NAMALWA (cell line): Measurements from ENCODE around the gene HOXC10.

Experiments used
- DNase-seq: peaks from one replicate; pipeline ENCODE4 v3.0.0-alpha.2; 2015; ENCODE audit warnings: low spot score

HOXC10 gene

DNA sequence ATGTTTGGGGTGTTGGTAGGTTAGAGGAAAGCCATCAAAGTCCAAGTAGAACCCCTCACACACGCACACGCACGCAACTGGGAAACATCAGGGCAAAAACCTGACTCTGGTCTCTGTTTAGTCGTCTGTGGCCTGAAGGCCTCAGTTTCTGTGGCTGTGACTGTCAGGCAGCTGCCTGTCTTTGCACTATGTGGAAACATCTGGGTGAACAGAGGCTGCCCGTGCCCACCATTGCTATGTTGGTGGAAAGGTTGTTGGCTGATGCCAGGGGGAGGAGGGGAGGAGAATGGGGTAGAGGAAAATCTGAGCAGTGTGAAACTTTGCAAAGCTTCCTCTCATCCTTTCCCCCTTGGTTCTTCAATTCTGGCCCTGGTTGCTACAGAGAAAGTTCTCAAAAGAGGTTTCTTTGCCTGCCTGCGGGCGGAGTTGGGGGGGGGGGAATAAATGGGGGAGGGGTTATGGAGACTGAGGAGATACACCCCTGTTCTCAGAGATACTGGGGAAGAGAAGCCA is 7.5 kb downstream of the HOXC10 start:
- DNase-seq = no peak

DNA sequence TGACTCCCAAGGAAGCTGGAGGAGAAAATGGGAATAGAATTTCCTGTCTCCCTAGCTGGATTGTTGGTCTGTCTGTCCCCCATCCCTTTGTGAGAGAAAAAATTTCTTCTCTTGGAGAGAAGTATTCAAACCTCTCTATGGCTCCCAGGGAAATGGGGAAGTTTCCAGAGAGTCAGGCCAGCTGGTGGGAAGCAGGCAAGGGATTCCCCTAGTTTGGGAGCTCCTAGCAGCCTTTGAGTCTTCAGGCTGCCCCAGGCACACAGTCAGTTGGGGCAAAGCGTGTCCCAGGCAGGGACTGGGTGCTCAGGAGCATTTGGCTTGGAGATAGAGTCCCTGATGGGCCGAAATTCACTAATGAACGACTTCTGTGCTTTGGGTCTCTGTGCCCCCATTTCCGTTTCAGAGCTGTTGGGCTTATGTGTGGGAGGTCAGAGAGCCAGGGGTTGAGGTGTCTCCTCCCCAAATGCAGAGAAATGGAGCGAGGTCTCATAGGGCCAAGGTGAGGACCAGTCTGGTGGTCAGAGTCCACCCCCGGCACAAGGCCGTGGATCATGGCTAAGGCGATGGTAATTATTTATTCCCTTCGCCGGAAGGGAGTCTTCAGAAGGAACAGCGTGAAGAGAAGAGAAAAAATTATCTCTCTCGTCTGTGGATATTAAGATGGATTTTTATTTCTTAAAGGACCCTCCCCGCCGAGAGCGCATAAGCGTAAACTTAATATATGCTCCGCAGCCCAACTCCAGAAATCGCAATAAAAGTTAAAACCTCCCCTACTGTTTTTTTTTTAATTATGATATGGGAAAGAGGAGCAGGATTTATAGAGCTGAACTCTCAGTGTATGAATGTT is 8.4 kb downstream of the HOXC10 start:
- no peak for DNase-seq

DNA sequence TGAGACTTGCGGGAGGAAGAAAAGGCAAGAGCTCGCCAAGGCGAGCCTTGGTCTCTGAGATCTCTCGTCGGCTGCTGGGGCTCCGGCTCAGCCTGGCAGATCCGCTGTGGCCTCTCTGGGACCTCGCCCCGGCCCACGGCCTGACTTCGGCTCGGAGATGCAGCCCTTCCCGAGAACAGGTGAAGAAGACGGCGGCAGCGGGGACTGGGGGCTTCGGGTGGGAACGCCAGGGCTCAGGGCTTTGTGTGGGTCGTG is 9.0 kb downstream of the HOXC10 start:
- DNase-seq = no peak

DNA sequence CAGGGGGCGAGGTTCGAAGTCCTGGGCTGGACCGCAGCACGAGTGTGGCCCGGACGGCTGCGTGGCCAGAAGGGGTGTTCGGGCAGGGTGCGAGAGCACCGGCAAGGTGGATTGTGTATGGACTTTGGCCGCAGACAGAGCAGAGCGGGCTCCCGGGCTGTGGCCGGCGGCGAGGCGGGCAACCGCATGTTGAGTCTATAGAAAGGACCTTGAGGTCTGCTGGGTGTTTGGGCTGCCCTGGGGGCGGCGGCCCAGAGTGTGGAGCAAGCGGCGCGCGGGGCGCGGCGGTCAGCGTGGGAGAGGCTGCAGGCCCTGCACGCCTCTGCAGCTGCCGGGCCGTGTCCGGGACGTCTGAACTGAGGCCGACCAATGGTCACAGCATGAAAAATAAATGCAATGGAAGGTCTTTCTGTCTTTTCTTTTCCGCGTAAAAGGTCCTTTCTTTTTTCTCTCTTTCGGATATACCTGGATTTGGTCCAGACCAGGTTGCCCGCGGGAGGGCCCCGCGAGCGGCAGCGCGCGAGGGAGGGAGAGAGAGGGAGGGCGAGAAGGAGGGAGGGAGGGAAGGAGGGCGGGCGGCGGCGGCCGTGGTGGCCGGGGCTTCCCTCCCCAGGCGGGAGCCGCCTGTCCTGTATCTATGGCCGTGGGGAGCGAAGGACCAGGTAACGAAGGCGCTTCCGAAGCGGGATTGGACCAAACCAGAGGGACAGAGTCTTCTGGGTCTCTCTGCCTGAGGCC is 9.5 kb downstream of the HOXC10 start:
- DNase-seq = no peak

DNA sequence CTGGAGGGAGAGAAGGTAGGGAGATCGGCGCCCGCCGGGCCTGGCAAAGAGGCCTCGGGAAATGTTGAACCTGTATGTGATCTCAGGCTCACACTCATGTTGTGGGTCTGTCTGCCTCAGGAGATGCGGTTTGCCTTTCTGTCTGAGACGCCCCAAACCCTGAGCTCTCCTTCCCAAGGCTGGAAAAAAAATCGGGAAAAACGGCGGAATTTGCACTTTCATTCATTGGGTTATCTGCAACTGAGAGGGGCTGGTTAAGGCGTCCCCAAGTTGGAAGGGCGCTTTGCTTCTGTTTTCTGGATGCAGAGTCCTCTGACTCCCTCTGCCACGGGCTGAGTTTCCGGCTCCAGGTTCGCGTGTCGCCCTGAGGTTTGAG is 10.0 kb downstream of the HOXC10 start:
- DNase-seq = no peak

DNA sequence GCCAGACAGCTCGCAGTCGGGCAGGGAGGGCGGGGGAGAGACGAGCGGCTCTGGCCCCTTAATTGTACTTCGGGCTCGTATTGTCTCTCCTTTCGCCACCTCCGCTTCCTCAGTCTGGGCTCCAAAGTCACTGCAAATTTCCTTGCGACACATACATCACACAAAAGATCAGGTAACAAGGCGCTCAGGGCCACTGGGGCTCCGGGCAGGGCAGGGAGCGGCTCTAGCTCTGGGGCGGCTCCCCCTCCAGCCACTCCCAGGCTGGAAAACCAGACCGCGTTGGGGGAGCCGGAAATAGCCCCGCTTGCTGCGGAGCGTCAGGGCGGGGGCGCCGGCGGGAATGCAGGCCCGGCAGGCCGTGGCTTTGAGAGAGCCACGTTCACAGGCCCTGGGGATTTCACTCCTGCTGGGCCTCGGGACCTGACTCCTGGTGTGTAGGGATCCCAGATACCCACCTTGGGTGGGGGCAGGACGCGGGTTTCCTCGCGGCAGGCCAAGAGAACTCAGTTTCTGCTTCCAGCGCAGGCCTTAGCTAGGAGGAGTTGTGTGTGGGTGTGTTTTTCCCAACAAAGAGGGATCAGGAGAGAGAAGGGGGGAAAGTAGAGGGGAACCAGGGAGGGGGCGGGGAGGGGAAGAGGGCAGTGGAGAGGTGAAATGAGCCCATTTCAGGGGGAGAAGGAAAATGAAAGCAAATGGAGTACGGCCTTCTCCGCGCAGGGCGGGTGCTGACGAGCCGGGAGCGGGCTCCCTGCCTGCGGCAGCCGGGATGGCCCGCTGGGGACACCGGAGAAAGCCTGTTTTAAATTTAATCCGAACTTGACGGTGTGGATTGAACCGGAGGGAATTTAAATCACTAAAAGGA is 10.7 kb downstream of the HOXC10 start:
- no peak for DNase-seq

DNA sequence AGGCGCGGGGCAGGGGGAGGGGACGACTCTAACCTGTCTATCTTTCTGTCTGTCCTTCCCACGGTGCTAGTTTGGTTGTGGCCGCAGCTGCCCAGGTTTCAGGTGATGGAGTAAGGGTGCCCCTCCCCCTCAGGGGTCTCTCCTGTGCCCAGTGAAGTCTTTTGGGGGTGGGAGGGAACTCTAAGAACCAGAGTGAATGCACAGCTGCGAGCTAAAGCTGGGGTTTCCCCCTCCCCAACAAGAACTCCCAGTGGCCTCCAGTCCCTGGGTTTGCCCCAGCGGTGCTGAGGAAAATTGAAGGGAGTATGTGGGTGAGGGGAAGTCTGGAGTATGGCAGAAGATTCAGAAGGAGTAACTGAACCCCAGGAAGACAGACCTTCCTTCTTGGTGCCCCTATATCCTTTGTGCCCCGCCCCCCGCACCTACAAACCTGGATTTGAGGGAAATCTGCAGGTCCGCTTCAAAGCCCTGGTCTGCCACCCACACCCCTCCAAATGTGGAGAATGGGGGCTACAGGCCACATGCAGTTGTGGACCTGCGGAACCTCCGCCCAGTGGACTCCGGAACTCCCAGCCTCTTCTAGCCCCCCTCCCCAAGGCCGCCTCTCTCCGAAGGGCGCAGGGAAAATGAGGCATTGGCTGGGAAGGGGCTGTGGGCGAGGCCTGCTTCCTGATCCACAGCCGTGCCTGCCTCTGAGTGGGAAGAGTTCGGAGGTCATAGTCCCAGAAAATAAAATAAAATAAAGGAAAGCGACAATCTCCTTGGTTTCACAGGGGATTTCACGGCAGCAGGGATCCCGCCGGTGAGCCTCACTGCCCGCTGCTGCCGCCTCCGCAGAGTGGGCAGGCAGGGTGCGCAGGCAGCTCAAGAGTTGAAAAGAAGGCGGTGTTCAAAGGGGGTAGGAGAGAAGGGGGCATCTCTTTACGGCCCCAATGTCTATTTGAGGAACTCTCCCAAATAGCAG is 11.6 kb downstream of the HOXC10 start:
- no peak for DNase-seq

DNA sequence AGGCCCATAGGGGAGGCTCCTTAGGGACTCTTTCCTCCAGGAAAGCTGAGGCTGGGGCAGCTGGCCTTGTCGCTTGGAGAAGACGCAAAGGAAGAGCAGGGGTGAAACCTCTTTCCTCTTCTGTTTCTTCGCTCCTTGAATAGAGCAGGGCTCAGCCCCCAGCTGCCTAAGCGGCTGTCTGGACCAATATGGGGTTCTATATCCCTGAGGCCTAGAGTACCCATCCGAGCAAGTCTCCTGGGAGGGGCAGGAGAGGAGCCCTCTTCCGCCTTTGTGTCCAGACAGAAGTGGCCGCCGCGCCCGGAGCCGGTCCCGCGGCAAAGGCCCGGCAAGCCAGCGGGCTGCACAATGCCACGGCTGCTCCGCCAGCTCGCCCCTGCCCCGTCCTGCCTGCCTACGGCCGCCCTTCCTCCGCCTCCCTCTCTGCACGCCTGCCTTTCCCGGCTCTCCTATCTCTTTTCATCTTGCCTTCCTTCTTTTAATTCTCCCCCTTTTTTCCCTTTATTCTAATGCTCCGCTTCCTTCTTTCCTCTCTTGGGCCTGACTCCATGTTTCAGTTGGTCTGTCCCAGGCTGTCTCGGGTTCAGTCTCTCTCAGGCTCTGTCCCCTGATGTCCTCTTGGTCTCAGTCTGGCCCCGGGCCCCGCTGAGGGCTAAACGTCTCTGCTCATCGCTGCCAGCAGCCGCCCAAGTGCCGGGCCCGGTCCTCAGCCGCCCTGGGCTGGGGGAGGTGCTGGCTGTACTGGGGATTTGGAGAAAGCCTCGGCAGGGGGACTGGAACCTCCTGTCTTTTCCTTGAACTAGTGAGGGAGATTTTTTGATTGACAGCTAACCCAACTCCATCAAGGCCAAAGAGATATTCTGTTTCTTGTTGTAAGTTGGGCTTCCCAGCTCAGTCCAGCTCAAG is 12.5 kb downstream of the HOXC10 start:
- DNase-seq = no peak

DNA sequence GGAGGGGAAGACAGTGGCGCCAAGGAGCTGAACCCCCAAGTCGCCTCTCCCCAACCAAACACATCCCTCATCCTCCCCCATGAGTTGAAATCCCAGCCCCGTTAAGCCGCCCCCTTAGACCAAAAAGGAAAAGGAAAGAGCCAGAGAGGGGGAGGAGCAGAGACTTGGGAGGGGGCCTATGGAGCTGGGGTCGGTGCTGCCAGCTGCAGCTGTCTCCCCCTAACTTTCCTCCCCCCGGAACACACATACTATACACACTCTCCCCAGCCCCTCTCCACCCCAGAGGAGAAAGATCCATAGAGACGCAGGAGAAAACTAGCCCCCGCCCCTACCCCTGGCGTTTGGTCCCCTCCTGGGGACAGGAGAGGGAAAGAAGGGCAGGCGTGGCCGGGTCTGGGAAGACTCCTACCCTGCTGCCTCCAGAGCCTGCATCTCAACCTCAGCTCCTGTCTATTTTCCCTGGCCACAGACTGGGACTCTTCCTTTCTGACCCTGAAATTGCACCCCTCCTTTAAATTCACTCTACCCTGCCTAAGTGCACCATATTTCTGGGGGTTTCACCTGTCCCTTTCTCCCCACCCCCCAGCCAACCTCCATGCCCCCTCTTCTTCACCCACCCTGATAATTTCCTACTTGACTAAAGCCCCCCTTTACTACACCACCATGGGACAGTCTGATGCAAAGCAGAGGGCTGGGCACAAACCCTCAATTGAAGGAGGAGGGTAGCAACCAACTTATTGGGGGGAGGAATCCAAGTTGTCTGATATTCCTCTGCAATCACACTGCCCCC is 13.4 kb downstream of the HOXC10 start:
- DNase-seq = no peak

DNA sequence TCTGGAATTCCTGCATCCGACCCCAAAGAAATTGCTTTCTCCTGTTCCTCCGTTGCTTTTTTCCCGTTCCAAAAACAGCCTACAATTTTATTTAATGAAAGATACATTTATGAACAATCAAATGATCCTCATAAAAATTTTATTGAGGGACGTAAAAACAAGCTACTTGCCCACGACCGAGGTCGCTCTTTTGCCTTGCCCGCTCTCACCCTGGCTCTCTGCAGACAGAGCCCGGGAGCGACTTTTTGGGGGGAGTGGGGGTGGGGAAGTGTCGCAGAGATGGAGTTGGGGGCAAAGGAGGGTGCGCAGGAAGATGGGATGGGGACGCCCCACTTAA is 13.9 kb downstream of the HOXC10 start:
- DNase-seq = no peak

DNA sequence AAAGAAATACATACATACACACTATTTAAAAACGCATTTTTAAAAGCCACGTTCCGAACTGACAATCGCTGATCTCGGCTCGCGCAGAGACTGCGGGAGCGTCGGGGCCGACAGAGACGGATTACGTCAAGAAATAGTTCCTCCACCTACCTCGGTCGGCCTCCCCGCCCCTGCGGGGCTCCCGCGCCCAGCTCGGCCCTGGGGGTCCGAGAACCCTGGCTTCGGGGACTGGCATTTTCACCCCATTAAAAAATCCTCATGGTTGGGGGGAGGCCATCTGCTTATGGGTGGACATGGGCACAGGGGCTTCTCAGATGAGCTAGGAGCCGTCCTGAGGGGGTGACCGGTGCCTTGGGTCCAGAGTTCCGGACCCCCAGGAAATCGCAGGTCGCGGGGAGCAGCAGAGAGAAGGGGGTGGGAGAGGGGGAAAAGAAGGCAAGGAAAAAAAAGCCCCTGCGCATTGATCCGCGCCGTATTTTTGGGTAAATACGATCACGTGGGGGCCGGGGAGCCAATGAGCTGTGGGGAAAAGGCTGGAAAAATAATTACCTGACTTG is 14.7 kb downstream of the HOXC10 start:
- DNase-seq = no peak

DNA sequence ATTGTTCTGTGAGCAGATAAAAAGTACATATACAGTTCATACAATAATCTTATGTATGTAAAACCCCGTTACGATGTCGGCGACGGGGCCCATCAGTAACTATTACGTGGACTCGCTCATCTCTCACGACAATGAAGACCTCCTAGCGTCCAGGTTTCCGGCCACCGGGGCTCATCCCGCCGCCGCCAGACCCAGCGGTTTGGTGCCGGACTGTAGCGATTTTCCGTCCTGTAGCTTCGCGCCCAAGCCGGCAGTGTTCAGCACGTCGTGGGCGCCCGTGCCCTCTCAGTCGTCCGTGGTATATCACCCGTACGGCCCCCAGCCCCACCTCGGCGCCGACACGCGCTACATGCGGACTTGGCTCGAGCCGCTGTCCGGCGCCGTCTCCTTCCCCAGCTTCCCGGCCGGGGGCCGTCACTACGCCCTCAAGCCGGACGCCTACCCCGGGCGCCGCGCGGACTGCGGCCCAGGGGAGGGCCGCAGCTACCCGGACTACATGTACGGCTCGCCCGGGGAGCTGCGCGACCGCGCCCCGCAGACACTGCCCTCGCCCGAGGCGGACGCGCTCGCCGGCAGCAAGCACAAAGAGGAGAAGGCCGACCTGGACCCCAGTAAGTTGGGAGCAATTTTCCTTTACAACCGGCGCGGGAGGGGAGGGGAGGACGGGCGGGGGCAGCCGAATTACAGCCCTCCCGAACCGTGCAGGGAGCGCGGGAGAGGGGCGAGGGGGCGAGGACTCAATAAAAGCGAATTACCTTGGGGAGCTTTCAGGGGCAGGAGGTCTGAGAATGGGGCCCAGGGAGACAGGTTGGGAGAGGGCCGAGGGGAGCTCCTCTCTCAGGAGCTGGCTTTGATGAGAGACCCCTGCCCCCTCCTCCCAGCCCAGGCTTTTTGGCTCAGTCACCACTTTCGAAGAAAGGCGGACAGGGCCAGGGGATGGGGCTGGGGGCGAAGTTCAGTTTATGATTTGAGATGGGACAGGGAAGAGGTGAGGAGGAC is 15.5 kb downstream of the HOXC10 start, which contains the start of gene HOXC9:
Gene HOXC9 (plus strand): TSS at position 46 of the 999 bp plus-strand sequence. CDS start 28 bp downstream, at position 74.
- no peak for DNase-seq

DNA sequence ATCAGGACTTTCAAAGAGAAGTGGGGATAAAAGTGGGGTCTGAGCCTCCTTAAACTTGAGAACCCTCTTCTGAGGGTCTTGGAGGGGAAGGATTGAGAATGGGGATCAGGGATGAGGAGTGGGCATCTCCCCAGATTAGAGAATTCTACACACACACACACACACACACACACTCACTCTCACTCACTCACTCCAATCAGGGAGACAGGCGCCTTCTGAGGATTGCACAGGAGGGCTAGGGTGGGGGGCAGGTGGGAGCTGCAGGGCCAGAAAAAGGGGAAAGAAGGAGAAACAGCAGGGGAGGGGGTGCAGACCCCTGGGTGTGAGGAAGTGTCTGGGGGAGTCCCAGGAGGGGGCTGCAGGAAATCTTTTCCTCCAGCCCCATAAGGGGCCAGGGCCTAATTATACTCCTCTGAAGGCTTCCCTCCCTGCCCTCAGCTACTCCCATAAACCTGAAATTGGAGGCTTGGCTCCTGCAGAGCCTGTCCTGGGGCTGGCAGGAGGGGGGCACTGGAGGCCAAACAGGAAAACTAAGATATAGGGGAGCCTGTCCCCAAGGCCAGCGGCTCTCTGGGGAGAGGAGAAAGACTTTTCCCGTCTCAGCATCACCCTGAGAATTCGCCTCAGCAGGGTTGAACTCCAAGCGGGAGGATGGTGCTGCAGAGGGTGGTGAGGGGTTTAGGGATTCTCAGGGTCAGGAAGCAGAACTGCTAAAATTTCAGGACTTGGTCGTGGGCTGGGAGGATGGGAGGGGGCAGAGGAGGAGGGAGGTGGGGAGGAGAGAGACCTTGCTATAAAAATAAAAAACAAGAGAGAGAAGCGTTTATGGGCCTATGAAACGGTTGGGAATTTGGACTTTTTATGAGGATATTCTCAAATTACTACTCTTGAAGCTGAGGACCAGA is 16.6 kb downstream of the HOXC10 start:
- DNase-seq = no peak

DNA sequence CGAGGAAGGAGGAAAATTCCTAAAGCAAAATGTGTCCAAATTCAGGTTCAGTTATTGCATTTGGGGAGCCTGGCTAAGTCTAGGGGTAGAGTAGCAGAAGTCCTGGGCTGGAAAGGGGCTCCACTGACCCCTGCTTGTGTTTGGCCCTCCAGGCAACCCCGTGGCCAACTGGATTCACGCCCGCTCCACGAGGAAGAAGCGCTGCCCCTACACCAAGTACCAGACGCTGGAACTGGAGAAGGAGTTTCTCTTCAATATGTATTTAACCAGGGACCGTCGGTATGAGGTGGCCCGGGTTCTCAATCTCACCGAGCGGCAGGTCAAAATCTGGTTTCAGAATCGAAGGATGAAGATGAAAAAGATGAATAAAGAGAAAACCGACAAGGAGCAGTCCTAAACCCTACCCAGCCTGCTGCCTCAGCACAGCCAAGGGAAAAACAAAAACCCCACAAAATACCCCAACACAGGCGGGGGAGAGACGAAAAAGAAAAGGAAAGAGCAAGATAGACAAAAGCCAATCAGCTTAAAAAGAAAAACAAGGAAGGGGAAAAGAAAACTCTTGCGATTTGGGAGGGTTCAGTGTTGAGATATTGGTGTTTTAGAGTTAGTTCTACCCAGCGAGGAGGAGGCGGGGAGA is 17.4 kb downstream of the HOXC10 start:
- no peak for DNase-seq

DNA sequence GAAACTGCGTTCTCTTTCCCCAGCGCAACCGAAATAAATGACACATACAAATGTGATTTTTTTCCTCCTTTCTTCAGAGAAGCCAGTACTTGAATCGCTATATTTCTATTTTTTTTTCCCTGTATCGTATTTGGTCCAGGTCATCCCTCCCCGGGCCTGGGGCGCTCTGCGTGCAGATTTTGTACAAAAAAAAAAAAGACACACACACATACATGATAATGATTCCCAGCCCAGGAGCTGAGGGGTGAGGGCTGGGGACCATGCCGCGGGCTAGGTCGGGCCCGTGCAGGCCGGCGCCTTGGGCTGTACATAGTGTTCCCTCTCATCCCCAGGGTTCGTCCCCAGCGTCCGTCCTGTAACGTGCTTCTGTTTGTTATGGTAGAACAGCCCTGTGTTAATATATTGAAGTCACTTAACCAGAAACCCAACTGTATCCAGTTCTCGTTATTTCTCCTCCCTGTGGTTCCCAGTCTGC is 18.0 kb downstream of the HOXC10 start:
- no peak for DNase-seq

DNA sequence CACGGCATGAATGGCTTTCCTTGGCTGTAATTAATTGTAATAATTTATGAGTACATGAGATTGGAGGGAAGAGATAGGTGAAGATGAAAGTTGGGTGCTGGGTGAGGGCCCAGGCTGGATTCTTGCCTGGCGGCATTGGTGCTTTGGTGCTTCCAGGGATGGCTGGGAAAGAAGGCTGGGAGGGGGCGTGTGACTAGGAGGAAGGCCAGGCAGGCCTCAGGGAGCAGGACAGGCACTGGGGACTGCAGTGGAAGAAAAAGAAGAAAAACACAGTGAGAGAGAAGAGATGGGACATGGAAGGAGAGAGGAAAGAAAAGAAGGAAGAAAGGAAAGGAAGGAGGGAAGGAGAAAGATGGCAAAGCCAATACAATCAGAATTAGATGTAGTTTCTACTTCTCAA is 18.7 kb downstream of the HOXC10 start:
- DNase-seq = no peak
